ENCODE results near the gene TMEM147.

Gene TMEM147

GRCh38 chr19:35509018-35509652 is 36.3 kb upstream of the TMEM147 start:
- no peaks in the 10 kb centered on the region for H3K27me3 ChIP-seq (ENCODE audit: insufficient read depth, low read length)
- H2AFZ ChIP-seq (ENCODE audit: low read length, unreplicated experiment), result peak overlapping the region; percentile 22
- no peaks in the 10 kb centered on the region for H3K36me3 ChIP-seq (ENCODE audit: insufficient read depth, low read length)
- no peaks in the 10 kb centered on the region for H3K79me2 ChIP-seq (ENCODE audit: control insufficient read depth, insufficient read depth, low read length, unreplicated experiment)
- H3K4me3 ChIP-seq (ENCODE audit: low read depth, low read length), result peak overlapping the region; percentile 74
- peaks cover 9% of the 10 kb centered on the region for H3K4me1 ChIP-seq (ENCODE audit: control insufficient read depth, insufficient read depth, low read length, unreplicated experiment)
- no peak overlapping the region for H3K27ac ChIP-seq (ENCODE audit: low read depth, low read length)

- no peaks in the 10 kb centered on the region for H3K36me3 ChIP-seq (ENCODE audit: insufficient read depth, low read length)
- peak overlapping the region; percentile 4 for H2AFZ ChIP-seq (ENCODE audit: low read length, unreplicated experiment)
- H3K4me1 ChIP-seq (ENCODE audit: control insufficient read depth, insufficient read depth, low read length, unreplicated experiment), result peaks cover 13% of the 10 kb centered on the region
- no peak overlapping the region for H3K27ac ChIP-seq (ENCODE audit: low read depth, low read length)
- H3K4me3 ChIP-seq (ENCODE audit: low read depth, low read length), result peak overlapping the region; percentile 74
- no peaks in the 10 kb centered on the region for H3K79me2 ChIP-seq (ENCODE audit: control insufficient read depth, insufficient read depth, low read length, unreplicated experiment)
- no peaks in the 10 kb centered on the region for H3K27me3 ChIP-seq (ENCODE audit: insufficient read depth, low read length)
These were observed 35.4 kb upstream of the TMEM147 start for GRCh38 chr19:35509861-35510625.

- no peaks in the 10 kb centered on the region for H3K79me2 ChIP-seq (ENCODE audit: control insufficient read depth, insufficient read depth, low read length, unreplicated experiment)
- H3K4me1 ChIP-seq (ENCODE audit: control insufficient read depth, insufficient read depth, low read length, unreplicated experiment), result peaks cover 13% of the 10 kb centered on the region
- no peak overlapping the region for H2AFZ ChIP-seq (ENCODE audit: low read length, unreplicated experiment)
- no peak overlapping the region for H3K27ac ChIP-seq (ENCODE audit: low read depth, low read length)
- peak overlapping the region; percentile 74; the same call in 1 of the 2 replicates for H3K4me3 ChIP-seq (ENCODE audit: low read depth, low read length)
- H3K27me3 ChIP-seq (ENCODE audit: insufficient read depth, low read length), result no peaks in the 10 kb centered on the region
- H3K36me3 ChIP-seq (ENCODE audit: insufficient read depth, low read length), result no peaks in the 10 kb centered on the region
These were observed 34.8 kb upstream of the TMEM147 start for GRCh38 chr19:35510626-35510964.

- H3K4me1 ChIP-seq (ENCODE audit: control insufficient read depth, insufficient read depth, low read length, unreplicated experiment), result peaks cover 13% of the 10 kb centered on the region
- H2AFZ ChIP-seq (ENCODE audit: low read length, unreplicated experiment), result no peak overlapping the region
- H3K27ac ChIP-seq (ENCODE audit: low read depth, low read length), result no peak overlapping the region
- H3K4me3 ChIP-seq (ENCODE audit: low read depth, low read length), result no peak overlapping the region
- H3K79me2 ChIP-seq (ENCODE audit: control insufficient read depth, insufficient read depth, low read length, unreplicated experiment), result no peaks in the 10 kb centered on the region
- H3K36me3 ChIP-seq (ENCODE audit: insufficient read depth, low read length), result no peaks in the 10 kb centered on the region
- H3K27me3 ChIP-seq (ENCODE audit: insufficient read depth, low read length), result no peaks in the 10 kb centered on the region
These were observed 34.1 kb upstream of the TMEM147 start for GRCh38 chr19:35511337-35511736.

GRCh38 chr19:35512831-35513627 is 32.4 kb upstream of the TMEM147 start:
- no peaks in the 10 kb centered on the region for H3K36me3 ChIP-seq (ENCODE audit: insufficient read depth, low read length)
- H3K79me2 ChIP-seq (ENCODE audit: control insufficient read depth, insufficient read depth, low read length, unreplicated experiment), result no peaks in the 10 kb centered on the region
- H2AFZ ChIP-seq (ENCODE audit: low read length, unreplicated experiment), result no peak overlapping the region
- peaks cover 16% of the 10 kb centered on the region for H3K4me1 ChIP-seq (ENCODE audit: control insufficient read depth, insufficient read depth, low read length, unreplicated experiment)
- H3K27me3 ChIP-seq (ENCODE audit: insufficient read depth, low read length), result no peaks in the 10 kb centered on the region
- H3K27ac ChIP-seq (ENCODE audit: low read depth, low read length), result no peak overlapping the region
- no peak overlapping the region for H3K4me3 ChIP-seq (ENCODE audit: low read depth, low read length)

- Histone ChIP-seq H3K27me3 (ENCODE audit: insufficient read depth, low read length) (no peaks in the 10 kb centered on the region), H2AFZ (ENCODE audit: low read length, unreplicated experiment) (peak within 1 kb of the TSS; percentile 32), H3K27ac (ENCODE audit: low read depth, low read length) (0 out of 2 replicates have a peak within 1 kb of the TSS, but pooled peaks have one; percentile 29), H3K4me3 (ENCODE audit: low read depth, low read length) (peak within 1 kb of the TSS; percentile 52), H3K36me3 (ENCODE audit: insufficient read depth, low read length) (no peaks in the 10 kb centered on the region), H3K4me1 (ENCODE audit: control insufficient read depth, insufficient read depth, low read length, unreplicated experiment) (peaks cover 22% of the 10 kb centered on the region), H3K79me2 (ENCODE audit: control insufficient read depth, insufficient read depth, low read length, unreplicated experiment) (no peaks in the 10 kb centered on the region)
These were observed 31.7 kb upstream of the TMEM147 start, which contains the start of gene DMKN for GRCh38 chr19:35513628-35514281. DMKN (minus strand) TSS chr19:35513649; CDS start chr19:35513475, 174 bp downstream.

- H3K27ac ChIP-seq (ENCODE audit: low read depth, low read length), result 0 out of 2 replicates have a peak overlapping the region, but pooled peaks have one; percentile 29
- no peaks in the 10 kb centered on the region for H3K79me2 ChIP-seq (ENCODE audit: control insufficient read depth, insufficient read depth, low read length, unreplicated experiment)
- peak overlapping the region; percentile 52 for H3K4me3 ChIP-seq (ENCODE audit: low read depth, low read length)
- H2AFZ ChIP-seq (ENCODE audit: low read length, unreplicated experiment), result peak overlapping the region; percentile 32
- no peaks in the 10 kb centered on the region for H3K27me3 ChIP-seq (ENCODE audit: insufficient read depth, low read length)
- H3K36me3 ChIP-seq (ENCODE audit: insufficient read depth, low read length), result no peaks in the 10 kb centered on the region
- peaks cover 28% of the 10 kb centered on the region for H3K4me1 ChIP-seq (ENCODE audit: control insufficient read depth, insufficient read depth, low read length, unreplicated experiment)
These were observed 31.1 kb upstream of the TMEM147 start for GRCh38 chr19:35514282-35514809.

- H3K4me3 ChIP-seq (ENCODE audit: low read depth, low read length), result no peak overlapping the region
- no peaks in the 10 kb centered on the region for H3K79me2 ChIP-seq (ENCODE audit: control insufficient read depth, insufficient read depth, low read length, unreplicated experiment)
- no peak overlapping the region for H3K27ac ChIP-seq (ENCODE audit: low read depth, low read length)
- no peaks in the 10 kb centered on the region for H3K27me3 ChIP-seq (ENCODE audit: insufficient read depth, low read length)
- no peaks in the 10 kb centered on the region for H3K36me3 ChIP-seq (ENCODE audit: insufficient read depth, low read length)
- H2AFZ ChIP-seq (ENCODE audit: low read length, unreplicated experiment), result no peak overlapping the region
- H3K4me1 ChIP-seq (ENCODE audit: control insufficient read depth, insufficient read depth, low read length, unreplicated experiment), result peaks cover 31% of the 10 kb centered on the region
These were observed 29.1 kb upstream of the TMEM147 start for GRCh38 chr19:35516310-35516709.

- Histone ChIP-seq H3K79me2 (ENCODE audit: control insufficient read depth, insufficient read depth, low read length, unreplicated experiment) (no peaks in the 10 kb centered on the region), H3K4me3 (ENCODE audit: low read depth, low read length) (no peak overlapping the region), H3K27ac (ENCODE audit: low read depth, low read length) (no peak overlapping the region), H3K4me1 (ENCODE audit: control insufficient read depth, insufficient read depth, low read length, unreplicated experiment) (peaks cover 31% of the 10 kb centered on the region), H3K27me3 (ENCODE audit: insufficient read depth, low read length) (no peaks in the 10 kb centered on the region), H2AFZ (ENCODE audit: low read length, unreplicated experiment) (no peak overlapping the region), H3K36me3 (ENCODE audit: insufficient read depth, low read length) (no peaks in the 10 kb centered on the region)
These were observed 28.1 kb upstream of the TMEM147 start for GRCh38 chr19:35517342-35517741.

- H3K27ac ChIP-seq (ENCODE audit: low read depth, low read length), result peak overlapping the region; percentile 68
- no peak overlapping the region for H2AFZ ChIP-seq (ENCODE audit: low read length, unreplicated experiment)
- no peaks in the 10 kb centered on the region for H3K27me3 ChIP-seq (ENCODE audit: insufficient read depth, low read length)
- no peak overlapping the region for H3K4me3 ChIP-seq (ENCODE audit: low read depth, low read length)
- H3K36me3 ChIP-seq (ENCODE audit: insufficient read depth, low read length), result no peaks in the 10 kb centered on the region
- no peaks in the 10 kb centered on the region for H3K79me2 ChIP-seq (ENCODE audit: control insufficient read depth, insufficient read depth, low read length, unreplicated experiment)
- H3K4me1 ChIP-seq (ENCODE audit: control insufficient read depth, insufficient read depth, low read length, unreplicated experiment), result peaks cover 31% of the 10 kb centered on the region
These were observed 27.1 kb upstream of the TMEM147 start for GRCh38 chr19:35518313-35518712.
